Keratinocyte (primary cell): ENCODE data around the gene PTPRN2. TPM values are rescaled to one million over a fixed set of nuclear protein-coding genes. Genes with fewer than 3 reads are reported as not detected.

Experiments
- DNase-seq: peaks from one replicate; pipeline ENCODE4 v3.0.0-alpha.2; 2011; ENCODE audit warnings: low read depth, missing footprints, low spot score
- FAIRE-seq: peaks from 2 replicates; lab custom pipeline; 2011; peaks lifted over from hg19 to GRCh38; lab: Jason Lieb, UNC
- H2AFZ ChIP-seq: 2 replicates; pipeline ENCODE4 v1.6.0; 2012; ENCODE audit warnings: low read length, control low read depth, inconsistent platforms; ENCODE audit not compliant: control insufficient read depth
- H3K27ac ChIP-seq: 2 replicates; pipeline ENCODE4 v1.5.1; 2011; ENCODE audit warnings: low read length; ENCODE audit not compliant: control insufficient read depth, insufficient read depth
- H3K27me3 ChIP-seq: 3 replicates; pipeline ENCODE4 v1.6.0; 2011; ENCODE audit warnings: low read length; ENCODE audit not compliant: control insufficient read depth, insufficient read depth; ENCODE audit errors: extremely low read depth
- H3K36me3 ChIP-seq, 2 experiments: 2 replicates in 1 of 2; 3 replicates in 1 of 2; pipeline ENCODE4 v1.5.1; 2011; ENCODE audit warnings: low read length in 2 of 2, mild to moderate bottlenecking in 1 of 2; ENCODE audit not compliant: control insufficient read depth in 2 of 2, insufficient read depth in 2 of 2; ENCODE audit errors: extremely low read depth in 1 of 2
- H3K4me1 ChIP-seq: 3 replicates; pipeline ENCODE4 v1.5.1; 2011; ENCODE audit warnings: low read length; ENCODE audit not compliant: control insufficient read depth, insufficient read depth; ENCODE audit errors: extremely low read depth
- H3K4me2 ChIP-seq: 3 replicates; pipeline ENCODE4 v1.6.0; 2011; ENCODE audit warnings: low read depth, low read length; ENCODE audit not compliant: control insufficient read depth, insufficient read depth; ENCODE audit errors: extremely low read depth
- H3K4me3 ChIP-seq, 3 experiments: fragments of 200-600 bp in 1 of 3; sonication (generic) in 1 of 3; 2 replicates in 2 of 3; 3 replicates in 1 of 3; pipeline ENCODE4 v1.5.1; 2011 to 2016; ENCODE audit warnings: low read length in 3 of 3, mild to moderate bottlenecking in 3 of 3, control low read depth in 2 of 3, inconsistent platforms in 1 of 3, low read depth in 1 of 3, mixed read lengths in 1 of 3, mixed run types in 1 of 3, moderate library complexity in 1 of 3; ENCODE audit not compliant: control insufficient read depth in 2 of 3, insufficient read depth in 2 of 3; ENCODE audit errors: extremely low read depth in 1 of 3
- H3K79me2 ChIP-seq: 2 replicates; pipeline ENCODE4 v1.6.0; 2012; ENCODE audit warnings: low read length; ENCODE audit not compliant: control insufficient read depth, insufficient read depth
- H3K9ac ChIP-seq: 3 replicates; pipeline ENCODE4 v1.6.0; 2011; ENCODE audit warnings: low read length; ENCODE audit not compliant: control insufficient read depth, insufficient read depth; ENCODE audit errors: extremely low read depth
- H3K9me1 ChIP-seq: 3 replicates; pipeline ENCODE4 v1.6.0; 2011; ENCODE audit warnings: low read length; ENCODE audit not compliant: control insufficient read depth, insufficient read depth; ENCODE audit errors: extremely low read depth
- H3K9me3 ChIP-seq: 2 replicates; pipeline ENCODE4 v1.5.1; 2012; ENCODE audit warnings: low read depth, low read length; ENCODE audit not compliant: control insufficient read depth
- H4K20me1 ChIP-seq: 3 replicates; pipeline ENCODE4 v1.6.0; 2011; ENCODE audit warnings: low read length; ENCODE audit not compliant: control insufficient read depth, insufficient read depth; ENCODE audit errors: extremely low read depth
- EZH2 ChIP-seq: IDR thresholded peaks from one replicate; pipeline ENCODE4 v1.6.1; 2012; ENCODE audit warnings: inconsistent platforms, mild to moderate bottlenecking, low read length, moderate library complexity
- dilution Hi-C: fragments of 300-500 bp; cut with MboI; formaldehyde crosslinking; loops from one replicate; pipeline ENCODE4 v1.7.0; 2020; ENCODE audit warnings: low sequenced_read_pairs; ENCODE audit not compliant: extremely low pct_ligation_motif_present
- polyA plus RNA-seq, 5 experiments: library from polyadenylated mRNA; depleted of rRNA in 3 of 5; stranded (reverse) in 3 of 5; stranded (forward) in 1 of 5; unstranded in 1 of 5; fragments of >200 nt; gene quantifications; 1 replicate in 1 of 5; 2 replicates in 3 of 5; 3 replicates in 1 of 5; pipeline versions ENCODE4 v1.2.1 to v1.2.3, GENCODE V29; 2011 to 2012; ENCODE audit warnings: missing spikeins in 2 of 5, low read depth in 1 of 5, low replicate concordance in 1 of 5
- TF ChIP-seq, protein P1 (sequence below), 3 experiments: IDR thresholded peaks in 1 of 3; conservative IDR thresholded peaks in 1 of 3; optimal IDR thresholded peaks in 1 of 3; 2 replicates in 2 of 3; 3 replicates in 1 of 3; pipeline versions ENCODE3 to v1.5.1; 2011; ENCODE audit warnings: low read length in 3 of 3, mild to moderate bottlenecking in 3 of 3, moderate library complexity in 2 of 3, control low read depth in 1 of 3, inconsistent platforms in 1 of 3; ENCODE audit not compliant: insufficient read depth in 2 of 3; ENCODE audit errors: extremely low read depth in 1 of 3

The PTPRN2 gene
- polyA plus RNA-seq, 1 donor (not counting 4 experiments of a cell fraction or from before 2014, with no cell fraction given), result not detected

DNA sequence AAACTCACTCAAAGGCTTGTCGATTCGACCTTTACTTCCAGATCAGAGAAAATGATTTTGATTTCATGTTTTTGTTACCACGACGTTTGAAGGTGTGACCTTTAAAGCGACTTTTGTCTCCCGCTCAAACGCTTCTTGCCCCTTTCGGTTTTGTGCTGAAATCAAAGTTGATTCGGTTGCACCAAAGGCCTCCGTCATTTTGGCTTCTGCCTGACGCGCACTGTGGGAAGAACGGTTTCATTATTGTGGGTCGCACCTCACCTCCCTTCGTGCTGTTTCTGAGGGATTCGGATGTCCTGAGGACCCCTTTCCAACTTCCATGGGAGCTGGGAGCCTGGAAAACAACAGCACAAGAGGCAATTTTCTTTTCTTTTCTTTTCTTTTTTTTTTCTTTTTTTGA, 1073.9 kb downstream of the PTPRN2 start:
- Histone ChIP-seq H3K9me1 (no peaks in the 10 kb centered on the region), H4K20me1 (no peaks in the 10 kb centered on the region), H3K4me2 (no peak overlapping the region), H2AFZ (no peak overlapping the region), H3K4me1 (no peaks in the 10 kb centered on the region), H3K36me3 (no peaks in the 10 kb centered on the region), H3K27ac (no peak overlapping the region), H3K4me3 (no peak overlapping the region), H3K9me3 (peaks cover 4% of the 10 kb centered on the region), H3K9ac (no peak overlapping the region), H3K27me3 (no peaks in the 10 kb centered on the region), H3K79me2 (no peaks in the 10 kb centered on the region)
- no peak for DNase-seq
- FAIRE-seq, result no peak
- no peak for TF ChIP-seq EZH2
- TF ChIP-seq, protein P1, sequence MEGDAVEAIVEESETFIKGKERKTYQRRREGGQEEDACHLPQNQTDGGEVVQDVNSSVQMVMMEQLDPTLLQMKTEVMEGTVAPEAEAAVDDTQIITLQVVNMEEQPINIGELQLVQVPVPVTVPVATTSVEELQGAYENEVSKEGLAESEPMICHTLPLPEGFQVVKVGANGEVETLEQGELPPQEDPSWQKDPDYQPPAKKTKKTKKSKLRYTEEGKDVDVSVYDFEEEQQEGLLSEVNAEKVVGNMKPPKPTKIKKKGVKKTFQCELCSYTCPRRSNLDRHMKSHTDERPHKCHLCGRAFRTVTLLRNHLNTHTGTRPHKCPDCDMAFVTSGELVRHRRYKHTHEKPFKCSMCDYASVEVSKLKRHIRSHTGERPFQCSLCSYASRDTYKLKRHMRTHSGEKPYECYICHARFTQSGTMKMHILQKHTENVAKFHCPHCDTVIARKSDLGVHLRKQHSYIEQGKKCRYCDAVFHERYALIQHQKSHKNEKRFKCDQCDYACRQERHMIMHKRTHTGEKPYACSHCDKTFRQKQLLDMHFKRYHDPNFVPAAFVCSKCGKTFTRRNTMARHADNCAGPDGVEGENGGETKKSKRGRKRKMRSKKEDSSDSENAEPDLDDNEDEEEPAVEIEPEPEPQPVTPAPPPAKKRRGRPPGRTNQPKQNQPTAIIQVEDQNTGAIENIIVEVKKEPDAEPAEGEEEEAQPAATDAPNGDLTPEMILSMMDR (optimal IDR thresholded peaks at IDR 0.05 in 1 of 3, IDR thresholded peaks at IDR 0.05 in 1 of 3, conservative IDR thresholded peaks at IDR 0.05 in 1 of 3; ENCODE audit: extremely low read depth in 1 of 3, insufficient read depth in 2 of 3, low read length in 3 of 3), result no peak
- dilution Hi-C loops, result no loop called here

GRCh38 chr7:157513162-157513621, 1074.4 kb downstream of the PTPRN2 start:
- no peak for DNase-seq
- Histone ChIP-seq H3K4me3 (no peak overlapping the region), H3K9me3 (no peaks in the 10 kb centered on the region), H3K9ac (no peak overlapping the region), H3K9me1 (no peaks in the 10 kb centered on the region), H2AFZ (no peak overlapping the region), H3K27ac (no peak overlapping the region), H3K4me1 (no peaks in the 10 kb centered on the region), H3K4me2 (no peak overlapping the region), H3K79me2 (no peaks in the 10 kb centered on the region), H3K36me3 (no peaks in the 10 kb centered on the region), H3K27me3 (no peaks in the 10 kb centered on the region), H4K20me1 (no peaks in the 10 kb centered on the region)
- FAIRE-seq, result no peak
- dilution Hi-C loops, result no loop called here
- TF ChIP-seq, protein P1 (optimal IDR thresholded peaks at IDR 0.05 in 1 of 3, IDR thresholded peaks at IDR 0.05 in 1 of 3, conservative IDR thresholded peaks at IDR 0.05 in 1 of 3; ENCODE audit: extremely low read depth in 1 of 3, insufficient read depth in 2 of 3, low read length in 3 of 3), result no peak
- no peak for TF ChIP-seq EZH2
